ENCODE results near the gene LAMA2. TPM values are rescaled to one million over a fixed set of nuclear protein-coding genes. Genes with fewer than 3 reads are reported as not detected.

Gene LAMA2
- total RNA-seq, 4 donors from 2014 or later = 154 to 331 (median 241) TPM

DNA sequence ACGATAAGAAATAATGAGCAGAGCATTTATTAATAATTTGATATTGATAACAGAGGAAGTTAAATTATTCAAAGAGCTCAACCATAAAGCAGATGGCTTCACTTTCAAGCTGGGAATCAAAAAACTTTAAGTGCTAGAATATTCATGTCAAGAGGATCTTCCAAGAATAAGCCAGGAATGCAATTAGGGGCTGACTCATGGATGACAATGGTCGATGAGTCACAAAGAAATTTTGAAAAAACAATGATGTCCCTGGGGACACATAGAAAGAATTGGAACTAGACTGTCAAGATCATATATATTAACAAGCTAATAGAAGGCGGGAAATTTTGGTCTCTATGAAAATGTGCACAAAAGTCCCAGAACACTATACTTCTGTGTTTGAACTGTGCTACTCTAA is 304.1 kb downstream of the LAMA2 start:
- TF ChIP-seq, protein P1, sequence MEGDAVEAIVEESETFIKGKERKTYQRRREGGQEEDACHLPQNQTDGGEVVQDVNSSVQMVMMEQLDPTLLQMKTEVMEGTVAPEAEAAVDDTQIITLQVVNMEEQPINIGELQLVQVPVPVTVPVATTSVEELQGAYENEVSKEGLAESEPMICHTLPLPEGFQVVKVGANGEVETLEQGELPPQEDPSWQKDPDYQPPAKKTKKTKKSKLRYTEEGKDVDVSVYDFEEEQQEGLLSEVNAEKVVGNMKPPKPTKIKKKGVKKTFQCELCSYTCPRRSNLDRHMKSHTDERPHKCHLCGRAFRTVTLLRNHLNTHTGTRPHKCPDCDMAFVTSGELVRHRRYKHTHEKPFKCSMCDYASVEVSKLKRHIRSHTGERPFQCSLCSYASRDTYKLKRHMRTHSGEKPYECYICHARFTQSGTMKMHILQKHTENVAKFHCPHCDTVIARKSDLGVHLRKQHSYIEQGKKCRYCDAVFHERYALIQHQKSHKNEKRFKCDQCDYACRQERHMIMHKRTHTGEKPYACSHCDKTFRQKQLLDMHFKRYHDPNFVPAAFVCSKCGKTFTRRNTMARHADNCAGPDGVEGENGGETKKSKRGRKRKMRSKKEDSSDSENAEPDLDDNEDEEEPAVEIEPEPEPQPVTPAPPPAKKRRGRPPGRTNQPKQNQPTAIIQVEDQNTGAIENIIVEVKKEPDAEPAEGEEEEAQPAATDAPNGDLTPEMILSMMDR (IDR thresholded peaks at IDR 0.05; ENCODE audit: low read depth) = no peak

DNA sequence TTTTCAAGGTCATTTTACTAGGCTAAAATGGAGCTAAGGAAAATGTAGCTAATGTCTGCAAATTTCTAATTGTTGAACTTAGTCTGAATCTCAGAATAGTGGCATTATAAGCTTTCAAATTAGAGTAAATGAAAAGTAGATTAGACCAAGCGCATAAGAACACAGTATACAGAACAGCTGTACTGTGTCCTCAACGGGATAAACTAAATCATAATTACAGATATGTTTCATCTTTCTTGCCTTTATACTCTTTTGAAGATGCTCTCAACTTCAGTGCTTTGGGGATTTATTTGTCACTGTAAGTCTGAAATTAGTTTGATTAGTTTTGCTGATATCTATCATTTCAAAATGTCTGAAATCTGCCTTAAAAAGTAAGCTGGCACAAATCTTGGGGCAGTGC is 305.4 kb downstream of the LAMA2 start:
- TF ChIP-seq, protein P1 (IDR thresholded peaks at IDR 0.05; ENCODE audit: low read depth) = no peak

DNA sequence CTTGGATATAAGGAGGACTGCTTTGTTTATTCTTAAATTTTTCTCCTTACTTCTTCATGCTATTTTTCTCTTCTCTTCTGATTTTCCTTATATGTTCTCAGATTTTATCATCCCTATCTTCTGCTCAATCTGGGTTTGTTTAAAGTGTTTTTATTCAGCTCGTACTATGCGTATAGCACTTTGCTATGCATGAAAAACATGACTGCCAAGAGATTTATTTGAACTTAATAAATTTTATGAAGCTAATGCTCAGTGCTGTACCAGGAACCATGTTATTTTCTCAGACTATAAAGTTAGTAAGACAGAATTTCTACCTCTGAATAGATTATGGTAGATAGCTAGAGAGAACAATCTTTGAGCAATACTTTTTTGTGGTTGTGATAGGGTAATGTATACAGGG is 305.9 kb downstream of the LAMA2 start:
- TF ChIP-seq, protein P1 (IDR thresholded peaks at IDR 0.05; ENCODE audit: low read depth) = no peak

DNA sequence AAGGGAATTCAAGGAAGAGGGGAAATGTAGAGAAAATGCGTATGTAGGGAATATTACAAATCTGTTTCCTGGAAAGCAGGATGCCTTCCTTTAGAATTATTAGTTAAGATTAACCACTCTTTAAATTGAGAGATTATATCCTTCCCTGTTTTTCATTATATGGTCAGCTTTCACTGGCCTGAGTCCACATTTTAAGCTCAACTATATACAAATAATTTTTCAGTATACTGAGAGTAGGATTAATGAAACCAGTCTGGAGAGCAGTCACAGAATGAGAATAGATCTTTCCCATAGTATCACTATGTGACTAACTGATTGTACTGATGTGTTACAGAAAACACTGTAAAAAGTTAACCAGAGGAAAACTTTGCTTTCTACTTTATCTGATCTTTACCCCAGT is 306.3 kb downstream of the LAMA2 start:
- TF ChIP-seq, protein P1 (IDR thresholded peaks at IDR 0.05; ENCODE audit: low read depth) = no peak

DNA sequence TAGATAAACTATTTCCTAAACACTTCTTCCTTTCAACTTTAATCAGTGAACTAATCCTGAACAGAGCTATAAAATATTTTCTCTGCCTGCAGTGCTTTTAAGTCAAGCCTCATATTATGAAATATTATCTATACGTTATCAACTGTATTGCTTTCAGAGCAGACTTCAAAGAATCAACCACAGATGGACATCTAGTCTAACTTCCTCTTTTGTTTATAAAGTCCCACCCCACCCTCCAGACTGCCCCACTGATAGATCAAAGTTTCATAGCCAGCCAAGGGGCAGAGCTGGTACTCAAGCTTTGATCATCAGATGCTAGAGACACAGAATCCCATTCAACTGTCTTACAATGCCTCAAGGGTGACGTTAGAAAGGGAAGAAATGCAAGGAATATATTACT is 308.3 kb downstream of the LAMA2 start:
- TF ChIP-seq, protein P1 (IDR thresholded peaks at IDR 0.05; ENCODE audit: low read depth) = no peak

DNA sequence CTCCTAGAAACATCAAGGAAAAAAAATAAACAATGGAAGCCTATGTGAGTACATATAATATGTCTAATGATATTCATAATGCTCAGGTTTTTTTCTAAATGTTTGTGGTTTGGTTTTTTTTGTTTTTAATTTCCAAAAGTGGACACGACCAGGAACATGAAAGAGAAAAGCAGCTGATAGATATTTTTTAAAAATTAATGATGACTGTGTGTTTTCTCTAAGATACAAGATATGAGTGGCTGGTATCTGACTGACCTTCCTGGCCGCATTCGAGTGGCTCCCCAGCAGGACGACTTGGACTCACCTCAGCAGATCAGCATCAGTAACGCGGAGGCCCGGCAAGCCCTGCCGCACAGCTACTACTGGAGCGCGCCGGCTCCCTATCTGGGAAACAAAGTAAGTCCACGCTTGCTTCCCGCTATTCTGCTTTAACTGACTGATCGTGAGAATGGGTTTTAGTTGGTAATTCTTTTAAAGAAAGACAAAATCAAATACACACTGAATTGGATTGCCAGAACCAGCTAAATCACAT is 309.6 kb downstream of the LAMA2 start:
- TF ChIP-seq, protein P1 (IDR thresholded peaks at IDR 0.05; ENCODE audit: low read depth) = no peak

DNA sequence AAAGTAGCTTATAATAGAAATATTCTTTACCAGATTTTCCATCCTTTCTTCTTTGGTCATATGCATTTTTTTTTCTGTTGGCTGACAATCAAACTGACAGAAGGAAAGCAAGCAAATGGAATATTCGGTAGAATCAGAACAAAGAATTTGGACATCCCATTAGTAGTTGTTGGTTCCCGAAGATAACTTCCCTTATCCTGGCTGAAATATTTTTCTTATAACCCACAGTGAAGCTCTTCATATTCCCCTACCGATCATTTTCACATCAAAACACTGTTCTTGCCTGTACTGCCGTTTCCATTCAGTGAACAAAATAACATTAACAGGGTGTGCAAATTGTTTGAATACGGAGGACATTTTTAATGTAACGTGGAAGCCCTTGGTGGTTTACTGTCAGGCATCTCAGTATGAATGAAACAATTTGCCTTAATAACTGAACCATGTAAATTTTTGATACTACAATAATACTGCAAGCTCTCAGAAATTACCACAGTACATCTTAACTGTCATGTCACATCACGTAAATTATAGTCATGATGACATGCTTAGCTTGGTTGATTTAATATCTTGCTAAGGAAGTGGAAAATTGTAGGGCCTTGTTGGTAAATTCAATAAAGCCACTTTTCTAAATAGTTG is 311.5 kb downstream of the LAMA2 start:
- TF ChIP-seq, protein P1 (IDR thresholded peaks at IDR 0.05; ENCODE audit: low read depth) = no peak

All from subcutaneous adipose tissue (tissue), 4 donors.